Endothelial cell of umbilical vein (primary cell): ENCODE results near the gene THEM5. TPM values are rescaled to one million over a fixed set of nuclear protein-coding genes. Genes with fewer than 3 reads are reported as not detected.

Experiments used
- BruUV-seq: library from RNA; stranded (reverse); fragments of 400-500 nt; replicated peaks from 2 replicates; lab custom pipeline; 2021; lab: Mats Ljungman, UMichigan
- CTCF ChIA-PET: fragments of 300-600, 350-600 bp; sonication (Branson Sonifier 250); formaldehyde crosslinking; loops from one replicate; lab custom pipeline; 2021; ENCODE audit warnings: antibody characterized with exemption, inconsistent platforms; lab: Charles Lee
- POLR2A ChIA-PET: fragments of 300-600, 350-600 bp; sonication (Branson Sonifier 250); formaldehyde crosslinking; loops from one replicate; lab custom pipeline; 2021; ENCODE audit warnings: antibody characterized with exemption, inconsistent platforms; lab: Charles Lee
- DNase-seq: peaks from one replicate; pipeline ENCODE4 v3.0.0-alpha.2; 2011; ENCODE audit warnings: low read depth, low spot score
- FAIRE-seq: peaks from 2 replicates; lab custom pipeline; 2011; peaks lifted over from hg19 to GRCh38; lab: Jason Lieb, UNC
- H2AFZ ChIP-seq: 2 replicates; pipeline ENCODE4 v1.6.0; 2012; ENCODE audit warnings: low read depth, low read length, control low read depth, inconsistent platforms
- H3K27ac ChIP-seq: 2 replicates; pipeline ENCODE4 v1.5.1; 2011; ENCODE audit warnings: low read depth, mild to moderate bottlenecking, control low read depth, low read length, moderate library complexity; ENCODE audit not compliant: insufficient read depth
- H3K27me3 ChIP-seq, 2 experiments: 2 replicates each; pipeline versions ENCODE4 v1.6.0 to v1.6.1; 2011; ENCODE audit warnings: low read length in 2 of 2, mixed read lengths in 1 of 2; ENCODE audit not compliant: control insufficient read depth in 2 of 2, insufficient read depth in 2 of 2
- H3K36me3 ChIP-seq, 2 experiments: 2 replicates in 1 of 2; 3 replicates in 1 of 2; pipeline ENCODE4 v1.5.1; 2011; ENCODE audit warnings: low read length in 2 of 2, mild to moderate bottlenecking in 1 of 2, moderate library complexity in 1 of 2; ENCODE audit not compliant: control insufficient read depth in 2 of 2, insufficient read depth in 2 of 2; ENCODE audit errors: extremely low read depth in 1 of 2
- H3K4me1 ChIP-seq: 3 replicates; pipeline ENCODE4 v1.5.1; 2011; ENCODE audit warnings: mild to moderate bottlenecking, low read length; ENCODE audit not compliant: control insufficient read depth, insufficient read depth; ENCODE audit errors: extremely low read depth
- H3K4me2 ChIP-seq: 2 replicates; pipeline ENCODE4 v1.6.1; 2011; ENCODE audit warnings: low read length, control low read depth, mixed read lengths; ENCODE audit not compliant: insufficient read depth
- H3K4me3 ChIP-seq, 3 experiments: fragments of 200-600 bp in 1 of 3; sonication (generic), shearing (Covaris generic) in 1 of 3; replicated peaks in 1 of 3; 2 replicates each; pipeline ENCODE4 v1.5.1; 2011 to 2016; ENCODE audit warnings: control low read depth in 3 of 3, low read length in 3 of 3, mild to moderate bottlenecking in 2 of 3, inconsistent platforms in 1 of 3, low read depth in 1 of 3, moderate library complexity in 1 of 3; ENCODE audit not compliant: insufficient read depth in 1 of 3
- H3K79me2 ChIP-seq: 2 replicates; pipeline ENCODE4 v1.6.0; 2012; ENCODE audit warnings: low read length, inconsistent platforms; ENCODE audit not compliant: control insufficient read depth, insufficient read depth
- H3K9ac ChIP-seq: replicated peaks from 2 replicates; pipeline ENCODE3; 2011; ENCODE audit warnings: low read length, control low read depth; ENCODE audit not compliant: insufficient read depth; ENCODE audit errors: extremely low read depth
- H3K9me1 ChIP-seq: replicated peaks from 3 replicates; pipeline ENCODE4 v1.6.0; 2011; ENCODE audit warnings: mild to moderate bottlenecking, low read length; ENCODE audit not compliant: control insufficient read depth, insufficient read depth; ENCODE audit errors: extremely low read depth
- H3K9me3 ChIP-seq: replicated peaks from 2 replicates; pipeline ENCODE4 v1.5.1; 2012; ENCODE audit warnings: low read length, inconsistent platforms; ENCODE audit not compliant: control insufficient read depth, insufficient read depth
- H4K20me1 ChIP-seq: replicated peaks from 2 replicates; pipeline ENCODE3; 2011; ENCODE audit warnings: mild to moderate bottlenecking, low read length; ENCODE audit not compliant: control insufficient read depth, insufficient read depth; ENCODE audit errors: extremely low read depth
- FOS ChIP-seq: IDR thresholded peaks from 2 replicates; pipeline ENCODE4 v1.6.1; 2011; ENCODE audit warnings: mild to moderate bottlenecking, low read length, moderate library complexity, borderline replicate concordance; ENCODE audit not compliant: insufficient read depth
- JUN ChIP-seq: IDR thresholded peaks from 2 replicates; pipeline ENCODE4 v1.6.1; 2011; ENCODE audit warnings: borderline replicate concordance, low read depth; ENCODE audit not compliant: insufficient read length, insufficient read depth
- POLR2AphosphoS5 ChIP-seq: IDR thresholded peaks from 2 replicates; pipeline ENCODE4 v1.6.1; 2012; ENCODE audit warnings: low read depth, mild to moderate bottlenecking, control low read depth, low read length, moderate library complexity; ENCODE audit not compliant: insufficient read depth
- dilution Hi-C: fragments of 300-500 bp; cut with MboI; formaldehyde crosslinking; loops from one replicate; pipeline ENCODE4 v1.15.0; 2019; ENCODE audit warnings: low sequenced_read_pairs; ENCODE audit not compliant: extremely low pct_ligation_motif_present
- intact Hi-C: fragments of 100-400 bp; cut with micrococcal nuclease; formaldehyde crosslinking; loops from one replicate; pipeline ENCODE4 v1.10.0; 2022
- polyA plus RNA-seq, 4 experiments: library from polyadenylated mRNA; depleted of rRNA in 3 of 4; stranded (reverse) in 3 of 4; unstranded in 1 of 4; fragments of >200 nt; gene quantifications; 2 replicates each; pipeline versions ENCODE4 v1.2.1 to v1.2.3, GENCODE V29; 2011 to 2012; ENCODE audit warnings: missing spikeins in 1 of 4
- total RNA-seq: library from RNA; stranded (reverse); gene quantifications from 2 replicates; pipeline ENCODE4 v1.2.3, GENCODE V29; 2021
- TF ChIP-seq, protein P1 (sequence below), 2 donors: IDR thresholded peaks; 1 replicate in 1 of 2; 2 replicates in 1 of 2; pipeline ENCODE4 v1.5.1; 2011; ENCODE audit warnings: low read length in 2 of 2, mild to moderate bottlenecking in 2 of 2, moderate library complexity in 2 of 2, control low read depth in 1 of 2, inconsistent platforms in 1 of 2, low read depth in 1 of 2; ENCODE audit not compliant: insufficient read depth in 1 of 2; ENCODE audit errors: extremely low read depth in 1 of 2
- TF ChIP-seq, protein P2 (sequence below): IDR thresholded peaks from 2 replicates; pipeline ENCODE4 v1.6.1; 2011; ENCODE audit not compliant: insufficient read depth, insufficient read length

THEM5 gene
- total and polyA plus RNA-seq, 2 donors (not counting 3 experiments of a cell fraction or from before 2014, with no cell fraction given), result not detected

DNA sequence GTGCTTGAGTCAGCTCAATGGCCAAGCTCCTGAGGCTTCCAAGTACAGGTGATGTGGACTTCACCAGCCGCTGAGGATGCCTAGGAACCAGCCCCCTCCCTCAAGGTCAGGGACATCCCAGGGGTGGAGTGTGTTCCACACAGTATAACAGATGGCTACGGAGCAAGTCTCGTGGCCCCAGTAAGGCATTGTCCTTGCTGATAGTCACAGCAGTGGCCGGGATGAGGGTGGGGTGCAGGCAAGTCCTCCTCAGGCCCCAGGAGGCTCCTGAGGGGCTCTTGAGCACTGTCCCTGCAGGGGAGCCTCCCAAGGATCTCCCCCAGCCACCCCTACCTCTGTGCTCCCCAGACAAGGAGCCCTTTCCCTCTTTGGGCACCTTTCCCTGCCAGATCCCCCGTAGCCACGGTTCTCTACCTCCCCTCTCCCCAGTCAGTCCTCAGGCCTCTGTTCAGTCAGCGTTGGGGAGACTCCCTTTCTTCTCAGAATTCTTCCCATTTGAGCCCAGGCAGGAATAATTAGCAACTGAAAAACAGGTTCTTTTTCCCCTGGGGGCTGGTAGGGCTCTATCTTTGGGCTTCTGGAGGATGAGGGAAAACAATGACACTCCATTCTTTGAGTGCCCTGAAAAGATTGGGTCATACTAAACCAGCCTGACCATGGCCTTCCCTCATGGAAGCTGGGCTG lies 7.1 kb upstream of the THEM5 start:
- CTCF ChIA-PET, result interaction anchor here (1.3 to 3.9 kb wide), 4 partner anchors 11 to 24 kb away, joined by 3 to 22 read pairs (median 6); no protein-coding TSS in a partner anchor
- Histone ChIP-seq H3K27ac (no peak overlapping the region), H2AFZ (no peak overlapping the region), H3K9me1 (no peaks in the 10 kb centered on the region), H3K4me2 (no peak overlapping the region), H3K4me1 (peaks cover 7% of the 10 kb centered on the region), H3K4me3 (no peak overlapping the region), H3K27me3 (no peaks in the 10 kb centered on the region), H3K36me3 (no peaks in the 10 kb centered on the region), H3K9ac (no peak overlapping the region), H4K20me1 (no peaks in the 10 kb centered on the region), H3K79me2 (no peaks in the 10 kb centered on the region), H3K9me3 (no peaks in the 10 kb centered on the region)
- FAIRE-seq (no peak), DNase-seq (no peak)
- intact Hi-C loops (no loop called here), dilution Hi-C loops (no loop called here)
- no TSS peak for BruUV-seq
- TF ChIP-seq, protein P1, sequence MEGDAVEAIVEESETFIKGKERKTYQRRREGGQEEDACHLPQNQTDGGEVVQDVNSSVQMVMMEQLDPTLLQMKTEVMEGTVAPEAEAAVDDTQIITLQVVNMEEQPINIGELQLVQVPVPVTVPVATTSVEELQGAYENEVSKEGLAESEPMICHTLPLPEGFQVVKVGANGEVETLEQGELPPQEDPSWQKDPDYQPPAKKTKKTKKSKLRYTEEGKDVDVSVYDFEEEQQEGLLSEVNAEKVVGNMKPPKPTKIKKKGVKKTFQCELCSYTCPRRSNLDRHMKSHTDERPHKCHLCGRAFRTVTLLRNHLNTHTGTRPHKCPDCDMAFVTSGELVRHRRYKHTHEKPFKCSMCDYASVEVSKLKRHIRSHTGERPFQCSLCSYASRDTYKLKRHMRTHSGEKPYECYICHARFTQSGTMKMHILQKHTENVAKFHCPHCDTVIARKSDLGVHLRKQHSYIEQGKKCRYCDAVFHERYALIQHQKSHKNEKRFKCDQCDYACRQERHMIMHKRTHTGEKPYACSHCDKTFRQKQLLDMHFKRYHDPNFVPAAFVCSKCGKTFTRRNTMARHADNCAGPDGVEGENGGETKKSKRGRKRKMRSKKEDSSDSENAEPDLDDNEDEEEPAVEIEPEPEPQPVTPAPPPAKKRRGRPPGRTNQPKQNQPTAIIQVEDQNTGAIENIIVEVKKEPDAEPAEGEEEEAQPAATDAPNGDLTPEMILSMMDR (IDR thresholded peaks at IDR 0.05; ENCODE audit: extremely low read depth in 1 of 2, insufficient read depth in 1 of 2, low read depth in 1 of 2, low read length in 2 of 2), result no peak
- TF ChIP-seq POLR2AphosphoS5 (no peak), JUN (no peak), FOS (no peak)
- TF ChIP-seq, protein P2, sequence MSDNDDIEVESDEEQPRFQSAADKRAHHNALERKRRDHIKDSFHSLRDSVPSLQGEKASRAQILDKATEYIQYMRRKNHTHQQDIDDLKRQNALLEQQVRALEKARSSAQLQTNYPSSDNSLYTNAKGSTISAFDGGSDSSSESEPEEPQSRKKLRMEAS, result no peak
- POLR2A ChIA-PET, result no interaction called here
